Panc1 (cell line): Measurements from ENCODE around the gene TRDN. TPM values are rescaled to one million over a fixed set of nuclear protein-coding genes. Genes with fewer than 3 reads are reported as not detected.

Experiments used
- ATAC-seq: fragments of 200-7000 bp; cut with Tn5 transposase; 2 replicates; pipeline ENCODE4 v1.9.1; 2020; ENCODE audit warnings: mild to moderate bottlenecking, moderate library complexity
- BruUV-seq: library from RNA; stranded (reverse); fragments of 400-500 nt; replicated peaks from 2 replicates; lab custom pipeline; 2021; lab: Mats Ljungman, UMichigan
- CTCF ChIA-PET: fragments of 300-600 bp; sonication (Branson Sonifier 250); formaldehyde crosslinking; loops from one replicate; lab custom pipeline; 2022; ENCODE audit warnings: antibody characterized with exemption; lab: Charles Lee
- POLR2A ChIA-PET: fragments of 300-600 bp; sonication (Branson Sonifier 250); formaldehyde crosslinking; loops from one replicate; lab custom pipeline; 2022; ENCODE audit warnings: antibody characterized with exemption; lab: Charles Lee
- DNase-seq: peaks from one replicate; pipeline ENCODE4 v3.0.0-alpha.2; 2010; ENCODE audit warnings: low read depth, low spot score
- H3K27ac ChIP-seq: 2 replicates; pipeline ENCODE4 v1.5.1; 2011; ENCODE audit warnings: mild to moderate bottlenecking, low read length, inconsistent platforms
- H3K27me3 ChIP-seq: fragments of 200-500 bp; sonication (Bioruptor generic); 2 replicates; pipeline ENCODE4 v1.6.0; 2014; ENCODE audit warnings: low read length, inconsistent platforms; ENCODE audit not compliant: control insufficient read depth, insufficient read depth
- H3K36me3 ChIP-seq: fragments of 200-500 bp; sonication (Bioruptor generic); 2 replicates; pipeline ENCODE4 v1.5.1; 2014; ENCODE audit warnings: inconsistent platforms, mild to moderate bottlenecking, low read length, moderate library complexity; ENCODE audit not compliant: control insufficient read depth, insufficient read depth
- H3K4me1 ChIP-seq: 2 replicates; pipeline ENCODE4 v1.5.1; 2011; ENCODE audit warnings: inconsistent platforms, mild to moderate bottlenecking, low read length, moderate library complexity; ENCODE audit not compliant: control insufficient read depth, insufficient read depth
- H3K4me3 ChIP-seq, 2 experiments: 2 replicates each; pipeline ENCODE4 v1.5.1; 2011 to 2012; ENCODE audit warnings: low read depth in 2 of 2, low read length in 2 of 2, mild to moderate bottlenecking in 2 of 2, inconsistent platforms in 1 of 2, moderate library complexity in 1 of 2
- H3K9me3 ChIP-seq: fragments of 200-500 bp; sonication (Bioruptor generic); 2 replicates; pipeline ENCODE4 v1.5.1; 2014; ENCODE audit warnings: low read depth, mild to moderate bottlenecking, inconsistent platforms, low read length, moderate library complexity; ENCODE audit not compliant: control insufficient read depth, insufficient read depth
- POLR2AphosphoS5 ChIP-seq: IDR thresholded peaks from 2 replicates; pipeline ENCODE4 v1.6.1; 2012; ENCODE audit warnings: mild to moderate bottlenecking, low read depth, low read length, moderate library complexity
- TCF7L2 ChIP-seq: IDR thresholded peaks from 2 replicates; pipeline ENCODE4 v1.6.1; 2011; ENCODE audit warnings: mild to moderate bottlenecking, low read depth, low read length, inconsistent platforms
- in situ Hi-C: cut with HindIII; loops from 2 replicates; pipeline ENCODE4 v1.10.0; 2016; ENCODE audit warnings: low sequenced_read_pairs, low pct_unique_long_range_greater_than_20kb
- intact Hi-C: fragments of 100-400 bp; cut with micrococcal nuclease; formaldehyde crosslinking; loops from one replicate; pipeline ENCODE4 v1.10.0; 2022; ENCODE audit not compliant: unreplicated experiment
- total RNA-seq: library from RNA; stranded (reverse); gene quantifications from one replicate; pipeline ENCODE4 v1.2.1, GENCODE V29; 2021; ENCODE audit not compliant: unreplicated experiment
- TF ChIP-seq, protein P1 (sequence below), 2 experiments: IDR thresholded peaks; 2 replicates each; pipeline ENCODE4 v1.6.1; 2011 to 2012; ENCODE audit warnings: low read depth in 2 of 2, control low read depth in 1 of 2, low read length in 1 of 2, mild to moderate bottlenecking in 1 of 2, moderate library complexity in 1 of 2; ENCODE audit not compliant: insufficient read depth in 1 of 2
- TF ChIP-seq, protein P2 (sequence below): fragments of 450-650 bp; IDR thresholded peaks from 2 replicates; pipeline ENCODE4 v1.5.1; 2017; ENCODE audit warnings: mild to moderate bottlenecking

Gene TRDN
- total RNA-seq, 1 experiment from 2014 or later, result not detected

DNA sequence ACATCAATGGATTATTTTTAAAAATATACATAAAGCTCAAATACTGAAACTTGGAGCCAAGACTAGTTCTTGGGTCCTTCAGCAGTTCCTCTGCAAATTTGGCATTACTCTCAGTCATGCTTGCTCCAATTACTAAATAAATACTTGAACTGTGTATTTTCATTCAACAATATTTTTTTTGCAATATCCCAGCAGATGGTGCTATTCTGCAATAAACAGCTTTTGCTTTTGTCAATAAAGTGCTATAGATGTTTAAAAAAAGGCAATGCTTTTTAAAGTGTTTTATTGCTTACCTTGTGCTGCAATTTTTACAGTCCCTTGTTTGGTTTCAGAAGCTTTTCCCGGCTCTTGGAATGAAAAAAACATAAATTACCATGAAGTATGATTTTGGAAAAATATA is 243.4 kb downstream of the TRDN start:
- in situ Hi-C loops (no loop called here), intact Hi-C loops (loop anchor here (2.0 kb wide), 1 partner anchor 321 kb away; no protein-coding TSS in a partner anchor)
- Histone ChIP-seq H3K4me3 (no peak overlapping the region), H3K27ac (no peak overlapping the region), H3K27me3 (no peaks in the 10 kb centered on the region; the same call in 1 of the 2 replicates), H3K9me3 (no peaks in the 10 kb centered on the region), H3K36me3 (no peaks in the 10 kb centered on the region), H3K4me1 (no peaks in the 10 kb centered on the region; the same call in 1 of the 2 replicates)
- no TSS peak for BruUV-seq
- CTCF ChIA-PET, result no interaction called here
- POLR2A ChIA-PET, result no interaction called here
- TF ChIP-seq, protein P1, sequence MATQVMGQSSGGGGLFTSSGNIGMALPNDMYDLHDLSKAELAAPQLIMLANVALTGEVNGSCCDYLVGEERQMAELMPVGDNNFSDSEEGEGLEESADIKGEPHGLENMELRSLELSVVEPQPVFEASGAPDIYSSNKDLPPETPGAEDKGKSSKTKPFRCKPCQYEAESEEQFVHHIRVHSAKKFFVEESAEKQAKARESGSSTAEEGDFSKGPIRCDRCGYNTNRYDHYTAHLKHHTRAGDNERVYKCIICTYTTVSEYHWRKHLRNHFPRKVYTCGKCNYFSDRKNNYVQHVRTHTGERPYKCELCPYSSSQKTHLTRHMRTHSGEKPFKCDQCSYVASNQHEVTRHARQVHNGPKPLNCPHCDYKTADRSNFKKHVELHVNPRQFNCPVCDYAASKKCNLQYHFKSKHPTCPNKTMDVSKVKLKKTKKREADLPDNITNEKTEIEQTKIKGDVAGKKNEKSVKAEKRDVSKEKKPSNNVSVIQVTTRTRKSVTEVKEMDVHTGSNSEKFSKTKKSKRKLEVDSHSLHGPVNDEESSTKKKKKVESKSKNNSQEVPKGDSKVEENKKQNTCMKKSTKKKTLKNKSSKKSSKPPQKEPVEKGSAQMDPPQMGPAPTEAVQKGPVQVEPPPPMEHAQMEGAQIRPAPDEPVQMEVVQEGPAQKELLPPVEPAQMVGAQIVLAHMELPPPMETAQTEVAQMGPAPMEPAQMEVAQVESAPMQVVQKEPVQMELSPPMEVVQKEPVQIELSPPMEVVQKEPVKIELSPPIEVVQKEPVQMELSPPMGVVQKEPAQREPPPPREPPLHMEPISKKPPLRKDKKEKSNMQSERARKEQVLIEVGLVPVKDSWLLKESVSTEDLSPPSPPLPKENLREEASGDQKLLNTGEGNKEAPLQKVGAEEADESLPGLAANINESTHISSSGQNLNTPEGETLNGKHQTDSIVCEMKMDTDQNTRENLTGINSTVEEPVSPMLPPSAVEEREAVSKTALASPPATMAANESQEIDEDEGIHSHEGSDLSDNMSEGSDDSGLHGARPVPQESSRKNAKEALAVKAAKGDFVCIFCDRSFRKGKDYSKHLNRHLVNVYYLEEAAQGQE (IDR thresholded peaks at IDR 0.05; ENCODE audit: insufficient read depth in 1 of 2, low read depth in 2 of 2, low read length in 1 of 2), result no peak
- TF ChIP-seq, protein P2, sequence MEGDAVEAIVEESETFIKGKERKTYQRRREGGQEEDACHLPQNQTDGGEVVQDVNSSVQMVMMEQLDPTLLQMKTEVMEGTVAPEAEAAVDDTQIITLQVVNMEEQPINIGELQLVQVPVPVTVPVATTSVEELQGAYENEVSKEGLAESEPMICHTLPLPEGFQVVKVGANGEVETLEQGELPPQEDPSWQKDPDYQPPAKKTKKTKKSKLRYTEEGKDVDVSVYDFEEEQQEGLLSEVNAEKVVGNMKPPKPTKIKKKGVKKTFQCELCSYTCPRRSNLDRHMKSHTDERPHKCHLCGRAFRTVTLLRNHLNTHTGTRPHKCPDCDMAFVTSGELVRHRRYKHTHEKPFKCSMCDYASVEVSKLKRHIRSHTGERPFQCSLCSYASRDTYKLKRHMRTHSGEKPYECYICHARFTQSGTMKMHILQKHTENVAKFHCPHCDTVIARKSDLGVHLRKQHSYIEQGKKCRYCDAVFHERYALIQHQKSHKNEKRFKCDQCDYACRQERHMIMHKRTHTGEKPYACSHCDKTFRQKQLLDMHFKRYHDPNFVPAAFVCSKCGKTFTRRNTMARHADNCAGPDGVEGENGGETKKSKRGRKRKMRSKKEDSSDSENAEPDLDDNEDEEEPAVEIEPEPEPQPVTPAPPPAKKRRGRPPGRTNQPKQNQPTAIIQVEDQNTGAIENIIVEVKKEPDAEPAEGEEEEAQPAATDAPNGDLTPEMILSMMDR, result peak; percentile 65; the same call in 1 of the 2 replicates
- no peak for TF ChIP-seq TCF7L2
- ATAC-seq (no peak), DNase-seq (no peak)

GRCh38 chr6:123383718-123384117 is 253.0 kb downstream of the TRDN start:
- intact Hi-C loops, result no loop called here
- H3K27me3 ChIP-seq, result 0 out of 2 replicates have a peak, but pooled peaks cover 2% of the 10 kb centered on the region
- BruUV-seq, result no TSS peak
- DNase-seq, result no peak
- H3K27ac ChIP-seq, result no peak overlapping the region
- no peak for ATAC-seq
- H3K9me3 ChIP-seq, result no peaks in the 10 kb centered on the region
- in situ Hi-C loops, result no loop called here
- H3K36me3 ChIP-seq, result no peaks in the 10 kb centered on the region
- TF ChIP-seq TCF7L2, result no peak
- TF ChIP-seq, protein P1 (IDR thresholded peaks at IDR 0.05; ENCODE audit: insufficient read depth in 1 of 2, low read depth in 2 of 2, low read length in 1 of 2), result no peak
- TF ChIP-seq POLR2AphosphoS5, result no peak
- H3K4me1 ChIP-seq, result no peaks in the 10 kb centered on the region; the same call in 1 of the 2 replicates
- ChIA-PET CTCF (interaction anchor here (0.5 kb wide), 1 partner anchor 514 kb away, joined by 4 read pairs; no protein-coding TSS in a partner anchor), POLR2A (no interaction called here)
- H3K4me3 ChIP-seq, result no peak overlapping the region
